Lung (tissue), 12 donors: Measurements from ENCODE around the gene OSBPL6. TPM values are rescaled to one million over a fixed set of nuclear protein-coding genes. Genes with fewer than 3 reads are reported as not detected.

ENCODE experiments used
- ATAC-seq: fragments of 200-7000 bp; cut with Tn5 transposase; one replicate; pipeline ENCODE4 v1.9.1; 2020; ENCODE audit warnings: moderate number of reproducible peaks; ENCODE audit not compliant: insufficient read depth, low FRiP score
- DNase-seq, 3 donors: peaks; one replicate each; pipeline ENCODE4 v3.0.0-alpha.2; 2013 to 2017
- H3K27ac ChIP-seq, 2 donors: one replicate each; pipeline ENCODE4 v1.5.1; 2013; ENCODE audit warnings: mild to moderate bottlenecking in 2 of 2, moderate library complexity in 2 of 2, control low read depth in 1 of 2, inconsistent platforms in 1 of 2, low read depth in 1 of 2, low read length in 1 of 2
- H3K27me3 ChIP-seq, 3 donors: one replicate each; pipeline ENCODE4 v1.5.1; 2013; ENCODE audit warnings: low read length in 2 of 3; ENCODE audit not compliant: control insufficient read depth in 3 of 3, insufficient read depth in 3 of 3
- H3K36me3 ChIP-seq, 4 donors: one replicate each; pipeline ENCODE4 v1.5.1; 2013; ENCODE audit warnings: low read length in 4 of 4, mild to moderate bottlenecking in 1 of 4, moderate library complexity in 1 of 4; ENCODE audit not compliant: control insufficient read depth in 4 of 4, insufficient read depth in 4 of 4
- H3K4me1 ChIP-seq, 5 donors: one replicate each; pipeline ENCODE4 v1.5.1; 2013; ENCODE audit warnings: low read length in 5 of 5, mild to moderate bottlenecking in 2 of 5, moderate library complexity in 1 of 5; ENCODE audit not compliant: control insufficient read depth in 5 of 5, insufficient read depth in 5 of 5
- H3K4me3 ChIP-seq: one replicate; pipeline ENCODE4 v1.5.1; 2013; ENCODE audit warnings: mild to moderate bottlenecking, control low read depth, moderate library complexity
- H3K9ac ChIP-seq, 2 donors: one replicate each; pipeline ENCODE4 v1.5.1; 2013; ENCODE audit warnings: low read length in 2 of 2, control low read depth in 1 of 2; ENCODE audit not compliant: insufficient read depth in 1 of 2
- H3K9me3 ChIP-seq, 4 donors: one replicate each; pipeline ENCODE4 v1.5.1; 2013; ENCODE audit warnings: low read length in 3 of 4, mild to moderate bottlenecking in 1 of 4, moderate library complexity in 1 of 4; ENCODE audit not compliant: control insufficient read depth in 4 of 4, insufficient read depth in 3 of 4
- WGBS, 2 donors: extraction: QIAGEN DNeasy Blood & Tissue Kit; methylation state at CpG; one replicate each; pipeline ENCODE4 v1.1.7; 2013; 5-methylcytosine and 5-hydroxymethylcytosine counted together
- polyA plus RNA-seq, 2 donors: library from polyadenylated mRNA; stranded (reverse); fragments of 200-250 nt; gene quantifications; one replicate each; pipeline ENCODE4 v1.2.1, GENCODE V29; 2013
- total RNA-seq, 2 donors: library from RNA; depleted of rRNA in 1 of 2; stranded (reverse); fragments of >200 nt in 1 of 2; gene quantifications; one replicate each; pipeline ENCODE4 v1.2.1, GENCODE V29; 2014 to 2021
- TF ChIP-seq, protein P1 (sequence below): IDR thresholded peaks from 2 replicates; pipeline ENCODE4 v1.5.1; 2012; ENCODE audit warnings: mild to moderate bottlenecking; ENCODE audit errors: control extremely low read depth, extremely low read depth
- donor health status: control.
- donor health status: control.
- donor health status: Bipolar disorder and iron deficiency.
- donor health status: healthy.
- donor health status: DM: yes; HTN: yes; CAD: no.

Gene OSBPL6
- total and polyA plus RNA-seq, 4 donors = 1.9 to 23.5 (median 7.8) TPM

- TF ChIP-seq, protein P1, sequence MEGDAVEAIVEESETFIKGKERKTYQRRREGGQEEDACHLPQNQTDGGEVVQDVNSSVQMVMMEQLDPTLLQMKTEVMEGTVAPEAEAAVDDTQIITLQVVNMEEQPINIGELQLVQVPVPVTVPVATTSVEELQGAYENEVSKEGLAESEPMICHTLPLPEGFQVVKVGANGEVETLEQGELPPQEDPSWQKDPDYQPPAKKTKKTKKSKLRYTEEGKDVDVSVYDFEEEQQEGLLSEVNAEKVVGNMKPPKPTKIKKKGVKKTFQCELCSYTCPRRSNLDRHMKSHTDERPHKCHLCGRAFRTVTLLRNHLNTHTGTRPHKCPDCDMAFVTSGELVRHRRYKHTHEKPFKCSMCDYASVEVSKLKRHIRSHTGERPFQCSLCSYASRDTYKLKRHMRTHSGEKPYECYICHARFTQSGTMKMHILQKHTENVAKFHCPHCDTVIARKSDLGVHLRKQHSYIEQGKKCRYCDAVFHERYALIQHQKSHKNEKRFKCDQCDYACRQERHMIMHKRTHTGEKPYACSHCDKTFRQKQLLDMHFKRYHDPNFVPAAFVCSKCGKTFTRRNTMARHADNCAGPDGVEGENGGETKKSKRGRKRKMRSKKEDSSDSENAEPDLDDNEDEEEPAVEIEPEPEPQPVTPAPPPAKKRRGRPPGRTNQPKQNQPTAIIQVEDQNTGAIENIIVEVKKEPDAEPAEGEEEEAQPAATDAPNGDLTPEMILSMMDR = no peak
- WGBS, 2 donors = 93 to 96% methylated on average over 3 of the region's 3 CpGs
- H3K27me3 ChIP-seq = no peaks in the 10 kb centered on the region
Observed at GRCh38 chr2:178295906-178296305, 101.6 kb downstream of the OSBPL6 start.

DNA sequence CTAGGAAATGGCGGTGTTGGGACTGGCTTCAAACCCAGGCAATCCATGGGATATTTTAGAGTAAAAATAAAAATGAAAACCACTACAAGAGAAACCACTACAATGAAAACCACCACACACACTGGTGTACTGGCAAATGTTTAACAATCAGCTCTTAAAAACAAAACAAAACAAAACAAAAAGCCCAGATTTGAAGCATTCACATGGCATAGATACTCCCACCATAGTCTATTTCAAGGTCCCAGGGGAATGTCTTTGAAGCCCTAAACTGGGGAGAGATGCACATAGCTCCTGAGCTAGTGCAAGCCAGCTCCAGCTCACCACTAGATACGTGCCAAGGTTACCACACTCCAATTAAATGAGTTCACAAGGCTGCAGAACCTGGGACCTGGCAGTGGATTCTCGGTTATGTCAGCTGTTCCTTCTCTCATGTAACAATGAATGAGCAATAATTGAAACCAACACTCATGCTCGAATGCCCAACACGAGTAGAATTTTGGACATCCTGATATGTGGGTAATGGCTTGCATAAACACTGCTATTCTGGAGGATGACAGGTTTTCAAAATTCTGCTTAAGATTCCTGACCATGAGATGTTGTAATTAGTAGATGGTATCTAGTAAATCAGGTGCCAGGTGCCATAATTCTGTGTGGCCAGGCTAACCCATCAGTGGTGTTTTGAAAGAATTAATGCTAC is 102.2 kb downstream of the OSBPL6 start:
- H3K4me1 ChIP-seq = no peaks in the 10 kb centered on the region
- ATAC-seq (no peak), DNase-seq (no peak)
- H3K4me3 ChIP-seq = no peak overlapping the region
- TF ChIP-seq, protein P1 = no peak
- no peak overlapping the region for H3K27ac ChIP-seq
- no peaks in the 10 kb centered on the region for H3K9me3 ChIP-seq
- H3K9ac ChIP-seq = no peak overlapping the region
- H3K27me3 ChIP-seq = no peaks in the 10 kb centered on the region
- 92 to 97% methylated on average over 5 of the region's 5 CpGs for WGBS, 2 donors
- peaks cover 0 to 3% (median 0%) of the 10 kb centered on the region in 4 donors for H3K36me3 ChIP-seq

More at GRCh38 chr2:178295906-178296305, 101.6 kb downstream of the OSBPL6 start:
- ATAC-seq = no peak
- H3K36me3 ChIP-seq = peaks cover 0 to 3% (median 0%) of the 10 kb centered on the region in 4 donors
- H3K9me3 ChIP-seq = no peaks in the 10 kb centered on the region
- H3K27ac ChIP-seq = no peak overlapping the region
- no peak overlapping the region for H3K4me3 ChIP-seq
- H3K4me1 ChIP-seq = no peaks in the 10 kb centered on the region
- no peak for DNase-seq
- no peak overlapping the region for H3K9ac ChIP-seq

GRCh38 chr2:178297091-178297411 is 102.7 kb downstream of the OSBPL6 start:
- TF ChIP-seq, protein P1 = no peak
- WGBS, 2 donors = 93 to 100% methylated on average over 1 of the region's 1 CpG
- Histone ChIP-seq H3K9ac (no peak overlapping the region), H3K27me3 (no peaks in the 10 kb centered on the region), H3K9me3 (no peaks in the 10 kb centered on the region), H3K27ac (no peak overlapping the region), H3K4me3 (no peak overlapping the region), H3K36me3 (peaks cover 0 to 3% (median 0%) of the 10 kb centered on the region in 4 donors), H3K4me1 (no peaks in the 10 kb centered on the region)
- ATAC-seq (no peak), DNase-seq (no peak)

- ATAC-seq (peak; percentile 47), DNase-seq (no peak)
- H3K27me3 ChIP-seq = no peaks in the 10 kb centered on the region
- peaks cover 0 to 3% (median 0%) of the 10 kb centered on the region in 4 donors for H3K36me3 ChIP-seq
- H3K27ac ChIP-seq = no peak overlapping the region
- no peaks in the 10 kb centered on the region for H3K9me3 ChIP-seq
- no peak overlapping the region for H3K4me3 ChIP-seq
- no peaks in the 10 kb centered on the region for H3K4me1 ChIP-seq
- TF ChIP-seq, protein P1 = no peak
- no peak overlapping the region for H3K9ac ChIP-seq
Observed at GRCh38 chr2:178298785-178299212, 104.5 kb downstream of the OSBPL6 start.
